GM21390 (cell line): ENCODE results near the gene KLK14.

Experiments
- ATAC-seq: cut with Tn5 transposase; IDR thresholded peaks from one replicate; pipeline ENCODE4 v1.9.1; 2021; ENCODE audit not compliant: unreplicated experiment

The KLK14 gene

DNA sequence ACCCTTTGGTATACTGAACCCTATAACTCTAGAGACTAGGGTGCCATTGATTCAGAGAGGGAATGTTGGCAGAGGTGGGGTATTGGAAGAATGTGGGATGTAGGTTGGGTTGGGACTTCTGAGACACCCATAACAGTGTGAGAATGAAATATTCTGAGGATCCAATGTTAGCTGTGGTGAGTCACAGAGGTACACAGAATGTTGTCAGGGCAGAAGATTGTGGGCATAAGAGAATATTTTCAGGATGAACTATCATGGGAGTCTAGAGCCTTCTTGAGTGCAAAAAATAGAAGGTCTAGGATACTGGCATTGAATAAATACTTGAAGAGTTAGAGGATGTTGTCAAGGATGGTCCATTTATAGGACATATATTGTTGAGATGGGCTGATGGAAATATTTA, 26.8 kb downstream of the KLK14 start:
- ATAC-seq: no peak

DNA sequence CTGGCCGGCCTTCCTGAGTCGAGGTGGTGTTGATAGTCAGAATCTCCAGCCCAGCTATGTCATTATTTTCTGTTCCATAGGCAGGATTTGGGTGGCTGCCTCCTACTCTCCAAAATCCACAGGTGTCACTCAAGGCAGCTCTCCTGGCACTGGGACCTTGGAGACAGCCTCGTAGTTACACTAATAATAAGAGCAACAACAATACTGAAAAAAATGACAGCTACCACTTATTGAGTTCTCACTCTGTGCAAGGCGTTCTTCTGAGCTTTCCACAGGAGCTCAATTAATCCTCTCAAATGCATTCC, 35.7 kb downstream of the KLK14 start:
- no peak for ATAC-seq

GRCh38 chr19:51044327-51044726, 38.4 kb downstream of the KLK14 start:
- ATAC-seq: no peak

DNA sequence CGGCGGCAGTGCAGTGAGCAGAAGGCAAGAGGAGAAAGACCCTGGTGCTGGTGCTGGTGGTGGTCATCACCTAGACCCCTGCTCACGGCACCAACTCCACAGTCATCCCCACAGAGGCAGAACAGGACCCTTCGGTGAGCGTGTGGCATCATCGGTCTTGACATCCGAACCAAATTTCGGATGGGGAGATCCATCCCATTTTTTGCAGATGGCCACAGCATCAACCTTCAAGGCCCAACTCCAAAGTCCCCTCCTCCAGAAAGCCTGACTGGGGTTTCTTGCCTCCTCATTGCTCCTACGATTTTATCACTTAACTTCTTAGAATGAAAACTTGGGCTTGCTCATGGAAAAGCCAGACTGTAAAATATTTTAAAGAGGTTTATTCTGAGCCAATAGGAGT, 39.2 kb downstream of the KLK14 start:
- ATAC-seq: no peak

DNA sequence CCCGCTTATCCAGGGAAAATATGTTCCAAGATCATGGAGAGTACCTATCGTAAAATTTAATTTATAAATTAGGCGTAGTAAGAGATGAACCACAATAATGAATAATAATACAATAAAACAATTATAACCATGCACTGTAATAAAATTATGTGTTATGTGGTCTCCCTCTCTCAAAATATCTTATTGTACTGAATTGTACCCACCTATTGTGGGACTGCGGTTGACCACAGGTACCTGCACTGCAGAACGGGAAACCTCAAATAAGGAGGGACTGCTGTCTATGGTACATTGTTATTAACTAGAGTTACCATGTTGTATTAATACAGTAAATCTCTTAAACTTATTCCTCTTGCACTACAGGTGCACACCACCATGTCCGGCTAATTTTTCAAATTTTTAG, 42.5 kb downstream of the KLK14 start:
- no peak for ATAC-seq

DNA sequence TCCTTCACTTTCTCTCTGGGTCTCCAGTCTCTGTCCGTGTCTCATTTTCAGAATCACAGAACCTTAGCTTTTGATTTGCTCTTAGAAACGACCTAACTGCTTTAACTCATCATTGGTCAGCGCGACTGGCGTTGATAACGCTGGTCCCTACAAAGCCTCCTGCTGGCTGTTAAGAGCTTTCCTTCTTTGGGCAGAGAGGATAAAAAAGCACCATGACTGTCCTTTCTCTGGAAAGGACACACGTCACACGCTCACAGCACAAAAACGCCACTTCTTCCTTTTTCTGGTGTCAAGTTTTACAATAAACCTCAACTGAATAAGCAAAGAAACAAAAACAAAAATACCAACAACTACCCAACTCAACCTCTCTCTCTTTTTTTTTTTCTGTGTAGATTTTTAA, 46.2 kb downstream of the KLK14 start:
- ATAC-seq: no peak

- no peak for ATAC-seq
These were observed 48.0 kb downstream of the KLK14 start, which contains the start of gene KLK12 for GRCh38 chr19:51034704-51035103. TSS of gene KLK12 (minus strand) at chr19:51035002. CDS start at chr19:51034621, 381 bp downstream.

DNA sequence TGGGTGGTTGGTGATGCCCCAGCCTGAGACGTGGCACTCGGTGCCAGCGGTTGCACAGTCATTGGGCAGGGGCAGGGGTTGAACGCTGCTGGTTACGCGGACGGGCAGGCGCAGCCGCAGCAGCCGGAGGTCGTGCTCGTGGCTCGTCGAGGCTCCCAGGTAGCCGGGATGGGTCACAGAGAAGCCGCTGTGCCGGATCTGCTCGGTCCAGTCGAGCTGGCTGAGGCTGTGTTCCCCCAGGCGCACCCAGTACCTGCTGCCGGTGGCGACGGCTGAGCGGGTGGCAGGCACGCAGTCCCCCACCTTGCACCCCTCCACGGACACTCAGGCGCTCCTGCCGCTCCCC, 50.8 kb downstream of the KLK14 start:
- no peak for ATAC-seq

GRCh38 chr19:51031220-51031879, 51.3 kb downstream of the KLK14 start:
- ATAC-seq: no peak

DNA sequence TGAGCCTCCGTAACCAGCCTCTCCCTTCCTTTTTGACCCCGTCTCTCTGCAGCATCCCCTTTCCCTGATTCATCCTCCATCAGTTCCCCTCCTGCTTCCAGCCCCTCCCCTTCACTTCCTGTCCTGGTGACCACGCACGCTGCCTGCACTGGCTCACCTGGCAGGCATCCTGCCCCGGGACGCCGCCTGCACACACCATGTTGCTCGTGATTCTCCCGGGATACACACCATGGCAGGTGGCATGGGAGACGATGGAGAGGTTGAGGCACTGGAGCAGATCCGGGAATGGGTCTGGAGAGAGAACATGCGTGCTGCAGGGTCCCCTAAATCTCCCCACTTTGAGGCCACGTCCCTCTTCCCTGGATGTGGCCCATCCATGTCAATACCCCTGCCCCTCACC, 52.1 kb downstream of the KLK14 start:
- no peak for ATAC-seq

- ATAC-seq: no peak
These were observed 53.0 kb downstream of the KLK14 start for GRCh38 chr19:51029718-51030117.
